Activated gamma-delta T cell treated with Interleukin-2 at 50 U/mL for 16 hours (primary cell): ENCODE measurements around the gene C1QTNF9.
"Not testable (repeated sequence)": the region's sequence is repeated elsewhere in the genome, so short reads cannot be mapped to it uniquely, and the experiment has no call there.

Experiments
- DNase-seq: peaks from one replicate; pipeline ENCODE4 v3.0.0-alpha.2; 2020

C1QTNF9 gene, protein sequence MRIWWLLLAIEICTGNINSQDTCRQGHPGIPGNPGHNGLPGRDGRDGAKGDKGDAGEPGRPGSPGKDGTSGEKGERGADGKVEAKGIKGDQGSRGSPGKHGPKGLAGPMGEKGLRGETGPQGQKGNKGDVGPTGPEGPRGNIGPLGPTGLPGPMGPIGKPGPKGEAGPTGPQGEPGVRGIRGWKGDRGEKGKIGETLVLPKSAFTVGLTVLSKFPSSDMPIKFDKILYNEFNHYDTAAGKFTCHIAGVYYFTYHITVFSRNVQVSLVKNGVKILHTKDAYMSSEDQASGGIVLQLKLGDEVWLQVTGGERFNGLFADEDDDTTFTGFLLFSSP

DNA sequence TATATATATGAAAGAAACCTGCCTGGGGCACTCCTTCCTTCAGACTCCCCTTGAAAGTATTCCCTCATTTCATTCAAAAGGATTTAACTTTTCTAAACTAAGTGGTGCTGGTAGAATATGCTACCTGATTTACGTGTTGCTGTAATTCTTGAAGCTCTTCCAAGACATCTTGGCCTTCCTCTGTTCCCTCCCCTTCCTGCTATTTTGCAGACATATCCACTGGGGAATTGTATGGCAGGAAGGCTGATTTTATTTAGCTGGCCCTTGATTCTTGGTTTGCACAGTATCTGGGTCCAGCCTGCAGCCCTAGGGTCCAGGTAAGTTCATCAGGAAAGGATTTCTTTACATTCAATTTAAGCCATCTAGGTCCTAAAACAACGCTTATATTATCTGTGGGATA, at the start of gene C1QTNF9:
Gene C1QTNF9, plus strand, starts transcription at position 281 of the 400 bp plus-strand sequence. CDS start 6,424 bp downstream, outside the sequence.
- not testable (repeated sequence) for DNase-seq

DNA sequence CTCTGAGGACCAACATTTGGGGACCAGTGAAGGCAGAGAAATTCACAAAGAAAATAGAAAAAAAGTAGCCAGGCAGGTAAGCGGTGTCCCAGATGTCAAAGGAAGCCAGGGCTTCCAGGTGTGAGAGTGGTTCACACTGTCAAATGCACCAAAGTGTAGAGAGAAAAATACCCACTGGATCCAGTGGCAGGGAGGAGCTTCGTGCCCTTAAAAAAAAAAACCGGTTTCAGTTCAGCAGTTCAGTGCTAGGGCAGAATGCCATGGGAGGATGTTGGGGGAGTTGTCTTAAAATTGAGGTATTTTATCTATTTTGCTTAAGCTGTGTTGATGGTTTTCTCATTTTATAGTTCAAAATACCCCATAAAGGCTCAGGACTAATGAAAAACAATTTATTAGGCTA, 47.8 kb upstream of the C1QTNF9 start:
- no peak for DNase-seq

DNA sequence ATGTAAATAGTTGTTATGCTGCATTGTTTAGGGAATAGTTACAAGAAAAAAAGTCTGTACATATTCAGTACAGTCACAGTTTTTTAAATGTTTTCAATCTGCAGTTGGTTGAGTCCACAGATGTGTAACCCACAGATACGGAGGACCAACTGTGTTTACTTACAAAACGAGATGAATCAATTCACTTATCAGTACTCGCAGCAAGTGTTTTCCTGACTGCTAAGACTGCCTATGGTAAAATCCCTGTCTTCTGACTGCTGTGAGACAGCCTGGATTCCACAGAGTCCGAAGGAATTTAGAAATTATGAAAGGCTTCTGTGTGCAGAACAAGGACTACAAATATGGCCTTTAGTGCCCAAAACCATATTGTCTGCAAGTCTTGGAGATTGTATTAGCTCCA, 45.7 kb upstream of the C1QTNF9 start:
- no peak for DNase-seq

DNA sequence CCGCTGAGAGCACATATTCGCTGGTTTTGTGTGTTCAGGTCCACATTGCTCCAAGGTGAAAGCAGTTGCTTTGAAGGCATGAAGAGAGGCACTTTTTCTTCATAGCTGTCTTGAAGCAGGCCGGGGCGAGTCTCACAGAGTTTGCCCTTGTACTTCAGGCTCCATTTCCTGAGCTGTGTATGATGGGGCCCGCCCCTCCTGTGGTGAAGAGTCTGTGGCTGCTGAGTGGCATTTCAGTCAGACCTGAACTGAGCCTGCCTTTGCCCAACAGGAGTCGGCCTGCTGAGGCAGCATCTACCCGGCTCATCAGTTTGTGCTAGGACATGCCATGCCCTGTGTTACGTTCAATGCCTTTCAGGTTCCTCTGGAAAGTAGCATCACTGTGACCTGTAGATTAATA, 44.4 kb upstream of the C1QTNF9 start:
- peak; percentile 84 for DNase-seq

DNA sequence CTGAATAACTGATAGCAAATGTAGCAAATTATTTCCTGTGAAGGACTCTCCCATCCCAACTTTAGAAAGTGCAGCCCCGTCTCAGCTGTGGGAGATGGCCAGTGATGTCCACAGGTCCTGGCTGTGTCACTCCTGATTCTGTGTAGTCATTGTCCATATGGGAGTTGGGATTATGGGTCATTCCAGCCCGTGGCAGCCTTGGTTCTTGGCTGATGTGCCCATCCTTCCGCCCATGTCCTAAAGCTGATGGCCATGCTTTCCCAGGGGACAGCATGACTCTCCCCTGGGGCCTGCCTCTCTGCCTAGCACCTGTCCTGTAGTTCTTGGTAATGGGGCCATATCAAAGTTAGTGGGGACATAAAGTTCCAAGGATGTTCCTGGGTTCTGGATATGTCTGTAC, 43.9 kb upstream of the C1QTNF9 start:
- no peak for DNase-seq

DNA sequence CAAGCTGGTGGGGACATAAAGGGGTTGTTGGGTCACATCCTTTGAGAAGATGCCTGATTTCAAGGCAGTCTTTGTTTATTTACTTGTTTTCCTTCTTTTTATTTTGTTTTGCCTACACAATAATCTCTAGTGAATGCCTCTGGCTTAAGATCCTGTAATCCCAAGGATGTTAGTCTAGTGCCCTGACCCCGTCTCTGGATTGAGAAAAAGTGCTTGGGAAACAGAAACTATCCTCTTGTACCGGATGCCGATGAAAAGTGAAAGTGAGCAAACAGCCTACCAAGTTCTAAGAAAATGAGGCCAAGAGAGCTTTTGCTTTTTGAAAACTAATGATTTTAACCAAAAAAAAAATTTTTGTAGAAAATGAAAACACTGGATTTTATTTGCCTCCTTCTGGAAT, 42.1 kb upstream of the C1QTNF9 start:
- no peak for DNase-seq

DNA sequence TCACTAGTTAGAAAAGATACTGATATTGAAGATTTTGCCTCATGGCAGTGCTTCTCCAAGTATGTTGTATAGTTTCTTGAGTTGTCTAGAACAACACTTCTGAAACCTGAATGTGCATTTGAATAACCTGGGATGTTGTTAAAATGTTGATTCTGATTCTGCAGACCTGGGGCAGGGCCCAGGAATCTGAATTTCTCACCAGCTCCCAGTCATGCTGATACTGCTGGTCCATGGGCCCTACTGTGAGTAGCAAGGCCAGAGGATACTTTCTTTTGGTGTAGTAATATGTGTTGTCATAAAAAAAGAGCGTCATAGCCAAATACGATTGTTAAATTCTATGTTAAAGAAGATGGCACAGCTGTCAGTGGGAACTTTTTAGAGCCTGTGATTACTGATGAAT, 41.6 kb upstream of the C1QTNF9 start:
- no peak for DNase-seq

DNA sequence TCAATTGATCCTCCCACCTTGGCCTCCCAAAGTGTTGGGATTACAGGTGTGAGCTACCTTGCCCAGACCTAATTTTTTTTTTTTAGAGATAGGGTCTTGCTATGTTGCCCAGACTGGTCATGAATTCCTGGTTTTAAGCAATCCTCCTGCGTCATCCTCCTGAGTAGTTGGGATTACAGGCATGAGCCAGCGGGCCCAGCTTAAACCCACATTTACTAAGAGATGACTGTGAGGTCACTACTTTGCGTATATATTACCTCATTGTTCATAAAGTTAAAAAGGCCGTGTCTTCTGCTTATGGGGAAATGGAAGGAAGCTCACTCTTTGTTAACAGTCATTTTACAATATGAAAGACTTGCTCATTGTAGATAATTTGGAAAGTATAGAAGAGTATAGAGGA, 39.6 kb upstream of the C1QTNF9 start:
- no peak for DNase-seq

DNA sequence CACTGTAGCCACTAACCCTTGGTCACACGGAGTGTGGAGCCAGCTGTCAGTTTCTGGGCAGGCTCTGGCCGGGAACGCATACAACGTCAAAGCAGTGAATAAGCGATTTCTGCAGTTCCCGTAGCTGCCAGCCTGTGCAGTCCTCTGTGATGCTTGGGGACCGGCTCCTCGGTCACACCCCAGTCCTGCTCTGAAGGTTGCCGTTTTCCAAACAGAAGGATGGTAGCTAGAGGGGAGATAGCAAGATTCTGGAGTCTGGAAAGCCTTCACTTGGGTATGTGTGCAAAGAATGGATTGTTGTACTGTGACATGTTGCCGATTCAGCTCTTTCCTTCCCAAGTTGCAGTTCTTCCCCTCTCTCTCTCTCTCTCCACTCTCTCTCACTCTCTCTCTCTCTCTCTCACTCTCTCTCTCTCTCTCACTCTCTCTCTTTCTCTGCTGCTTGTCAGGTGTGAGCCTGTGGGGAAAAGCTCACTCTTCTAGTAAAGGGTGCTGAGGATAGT, 38.7 kb upstream of the C1QTNF9 start:
- peak; percentile 46 for DNase-seq

DNA sequence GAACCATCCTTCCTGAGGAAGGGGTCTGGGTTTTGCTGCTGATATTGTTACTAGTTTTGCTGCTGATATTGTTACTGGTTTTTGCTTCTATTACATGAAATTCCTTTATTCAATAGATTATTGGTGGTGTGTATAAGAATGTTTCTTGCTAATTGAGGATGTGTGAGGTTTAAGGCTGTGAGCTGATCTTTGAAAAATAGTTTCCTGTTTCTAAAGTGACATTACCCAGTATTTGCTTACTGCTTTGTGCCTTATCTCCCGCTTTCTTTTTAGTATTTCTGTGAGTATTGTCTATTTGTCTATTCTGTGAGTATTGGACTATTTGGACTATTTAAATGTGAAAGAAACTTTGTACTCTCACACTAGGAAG, 38.2 kb upstream of the C1QTNF9 start:
- DNase-seq, result no peak

DNA sequence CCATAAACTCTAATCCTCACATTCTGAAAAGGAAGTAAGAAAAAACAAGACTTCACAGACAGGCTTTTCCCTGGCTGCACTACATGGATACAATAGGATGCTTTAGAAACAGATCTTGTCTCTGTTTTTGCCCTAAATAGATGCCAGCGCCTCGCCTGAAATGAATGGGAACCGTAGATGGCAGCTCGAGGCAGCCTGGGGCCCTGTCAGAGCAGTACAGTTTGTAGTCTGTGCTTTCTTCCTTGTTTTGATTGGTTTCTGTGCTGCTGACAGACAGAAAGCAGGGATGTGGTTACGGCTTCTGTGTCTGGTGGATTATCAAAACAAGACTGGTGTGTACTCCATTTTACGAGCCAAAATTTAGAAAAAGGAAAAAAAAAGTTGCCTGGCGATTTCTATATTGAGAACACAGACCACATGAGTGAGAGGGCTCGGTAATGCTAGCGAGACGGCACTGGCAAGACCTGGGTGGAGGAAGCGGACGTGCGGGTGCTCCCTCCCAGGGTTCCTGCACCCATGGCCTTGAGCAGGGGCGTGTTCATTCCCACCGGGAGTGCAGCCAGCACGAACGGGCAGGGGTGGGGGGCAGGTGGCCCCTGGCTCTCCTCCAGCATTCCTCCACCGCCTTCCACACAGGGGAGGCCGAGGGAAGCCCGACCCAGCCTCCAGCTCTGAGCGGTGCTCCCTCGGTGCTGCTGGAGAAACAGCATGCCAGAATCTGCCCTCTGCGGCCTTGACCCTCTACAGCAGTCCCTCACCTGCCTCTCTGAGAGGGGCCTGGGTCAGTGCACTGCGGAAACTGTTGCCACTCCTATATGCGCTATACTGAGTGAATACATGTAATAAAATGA, 37.6 kb upstream of the C1QTNF9 start:
- peak; percentile 57 for DNase-seq

DNA sequence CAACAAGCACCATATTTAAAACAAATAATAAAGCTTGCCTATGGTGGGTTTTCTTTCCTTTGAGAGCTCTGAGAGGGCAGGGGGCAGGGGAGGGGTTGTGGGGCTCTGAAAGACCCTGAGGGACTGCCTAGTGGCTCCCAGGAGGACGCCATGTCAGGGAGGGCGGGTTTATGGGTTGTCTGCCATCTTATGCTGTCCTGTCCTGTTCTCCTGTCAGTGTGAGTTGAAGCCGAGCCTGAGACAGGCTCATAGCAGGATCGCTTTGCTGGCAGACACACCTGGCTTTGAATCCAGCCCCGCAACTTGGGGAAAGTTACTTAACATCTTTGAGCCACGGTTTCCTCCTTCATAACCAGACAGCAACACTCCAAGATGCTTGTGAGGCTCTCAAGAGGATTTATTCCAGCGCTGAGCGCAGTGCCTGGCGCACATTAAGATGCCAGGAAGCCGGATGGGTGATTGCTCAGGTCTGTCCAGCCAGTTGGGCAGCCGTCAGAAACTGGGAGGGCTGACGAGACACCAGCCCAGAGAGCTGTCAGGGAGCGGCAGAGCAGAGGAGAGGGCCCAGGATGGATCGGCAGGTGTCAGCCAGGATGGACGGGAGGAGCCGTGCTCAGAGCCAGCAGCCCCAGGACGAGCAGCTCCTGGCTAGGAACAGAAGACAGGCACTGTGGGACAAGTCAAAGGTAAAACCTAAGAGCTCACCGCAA, 36.8 kb upstream of the C1QTNF9 start:
- no peak for DNase-seq

DNA sequence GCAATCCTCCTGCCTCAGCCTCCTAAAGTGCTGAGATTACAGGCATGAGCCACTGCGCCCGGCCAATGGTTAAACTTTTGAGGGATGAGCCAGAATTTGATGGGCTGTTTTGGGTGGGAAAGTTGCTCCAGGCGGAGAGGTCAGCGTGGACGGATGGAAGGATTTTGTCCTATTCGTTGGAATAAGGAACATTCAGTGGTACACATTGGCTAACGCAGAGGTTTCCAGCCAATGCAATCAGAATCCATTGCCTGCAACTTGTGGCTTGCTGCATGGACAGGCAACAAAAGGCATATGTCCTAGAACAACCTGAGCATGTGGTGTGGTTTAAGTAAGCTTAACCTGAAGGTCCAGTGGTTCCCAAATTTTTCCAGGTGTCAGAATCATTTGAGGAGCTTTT, 35.5 kb upstream of the C1QTNF9 start:
- no peak for DNase-seq

DNA sequence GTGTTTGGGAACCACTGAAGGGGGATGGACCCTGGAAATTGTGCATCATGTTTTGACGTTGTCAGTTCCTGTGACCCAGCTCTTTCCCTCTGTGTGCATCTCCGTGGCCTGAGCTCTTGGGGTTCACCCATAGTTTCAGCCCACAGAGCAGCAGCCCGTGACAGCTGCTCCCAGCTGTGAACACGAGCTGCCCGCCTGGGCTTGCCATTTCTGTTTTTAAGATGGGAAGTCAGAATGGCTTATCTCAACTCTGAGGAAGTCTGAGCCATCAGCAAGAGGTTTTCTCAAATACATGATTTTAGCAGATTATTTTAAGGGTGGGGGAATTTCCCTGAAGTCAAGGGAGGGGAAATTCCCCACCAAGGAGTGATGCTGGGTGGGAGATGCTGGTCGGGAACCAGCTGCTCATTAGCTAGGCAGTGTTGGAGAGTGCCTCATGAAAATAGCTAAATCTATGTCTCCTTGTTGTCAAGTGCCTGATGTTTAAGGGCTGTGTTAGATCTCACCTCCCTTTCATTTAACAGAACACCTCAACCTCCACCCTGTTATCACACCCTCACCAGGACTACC, 34.8 kb upstream of the C1QTNF9 start:
- peak; percentile 36 for DNase-seq

DNA sequence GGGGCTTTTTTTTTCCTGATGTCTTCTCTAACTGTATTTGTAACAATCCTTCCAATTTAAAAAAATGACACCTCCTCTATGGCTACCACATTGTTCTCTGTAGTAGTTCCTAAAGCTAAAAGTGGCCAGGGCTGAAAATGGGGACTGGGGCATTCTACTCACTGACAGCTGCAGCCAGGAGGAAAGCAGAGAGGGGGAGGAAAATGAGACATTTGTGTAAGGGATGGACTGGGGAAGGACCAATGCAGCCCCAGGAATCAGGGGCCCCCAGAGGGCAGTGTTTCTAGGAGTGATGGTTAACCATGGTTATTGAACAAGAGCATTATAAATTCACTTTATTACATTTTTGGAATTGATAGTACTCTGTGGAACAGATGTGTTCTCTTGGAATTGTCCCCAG, 34.3 kb upstream of the C1QTNF9 start:
- DNase-seq, result no peak

DNA sequence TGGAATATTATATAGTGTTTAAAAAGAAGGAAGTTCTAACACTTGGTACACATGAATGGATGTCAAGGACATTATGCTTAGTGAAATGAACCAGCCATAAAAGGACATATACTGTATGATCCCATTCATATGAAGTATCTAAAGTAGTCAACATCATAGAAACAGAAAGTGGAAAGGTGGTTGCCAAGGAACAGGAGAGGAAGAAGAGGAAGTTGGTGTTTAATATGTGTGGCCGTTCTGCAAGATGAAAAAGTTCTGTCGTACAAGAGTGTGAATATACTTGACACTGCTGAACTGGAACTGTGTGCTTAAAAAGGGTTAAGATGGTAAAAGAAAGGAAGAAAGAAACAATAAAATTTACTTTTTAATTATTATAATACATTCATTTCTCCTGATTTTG, 33.1 kb upstream of the C1QTNF9 start:
- no peak for DNase-seq

DNA sequence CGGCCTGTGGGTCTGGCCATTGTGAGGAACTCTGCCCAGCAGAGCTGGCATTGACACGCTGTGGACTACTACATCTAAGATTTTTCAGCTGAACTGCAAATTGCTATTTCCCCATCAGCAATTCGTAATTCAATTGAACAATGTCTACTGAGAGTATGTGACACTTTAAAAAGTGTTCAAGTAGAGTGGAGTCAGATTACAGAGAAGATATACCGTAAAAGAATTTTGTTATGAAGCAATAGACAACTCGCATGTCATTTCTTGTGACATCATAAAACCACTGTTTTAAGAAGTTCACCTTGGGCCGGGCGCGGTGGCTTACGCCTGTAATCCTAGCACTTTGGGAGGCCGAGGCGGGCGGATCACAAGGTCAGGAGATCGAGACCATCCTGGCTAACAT, 32.5 kb upstream of the C1QTNF9 start:
- no peak for DNase-seq

DNA sequence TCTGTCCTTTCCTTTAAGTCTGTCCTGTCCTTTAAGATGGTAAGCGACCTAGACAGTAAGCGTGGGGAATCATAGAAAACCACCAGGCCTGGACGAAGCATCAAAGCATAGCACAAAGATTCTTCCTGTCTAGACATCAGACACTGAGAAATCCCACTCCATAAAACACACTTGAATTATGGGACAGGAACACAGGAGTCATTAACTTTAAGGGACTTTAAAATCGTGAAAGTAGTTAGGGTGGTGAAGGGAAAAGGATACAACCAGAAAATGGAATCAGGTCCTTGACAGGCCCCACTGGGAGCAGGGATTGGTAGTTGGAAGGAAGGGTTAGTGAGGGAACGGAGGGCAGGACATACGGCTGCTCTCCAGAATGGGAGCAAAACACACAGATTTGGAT, 31.6 kb upstream of the C1QTNF9 start:
- no peak for DNase-seq

DNA sequence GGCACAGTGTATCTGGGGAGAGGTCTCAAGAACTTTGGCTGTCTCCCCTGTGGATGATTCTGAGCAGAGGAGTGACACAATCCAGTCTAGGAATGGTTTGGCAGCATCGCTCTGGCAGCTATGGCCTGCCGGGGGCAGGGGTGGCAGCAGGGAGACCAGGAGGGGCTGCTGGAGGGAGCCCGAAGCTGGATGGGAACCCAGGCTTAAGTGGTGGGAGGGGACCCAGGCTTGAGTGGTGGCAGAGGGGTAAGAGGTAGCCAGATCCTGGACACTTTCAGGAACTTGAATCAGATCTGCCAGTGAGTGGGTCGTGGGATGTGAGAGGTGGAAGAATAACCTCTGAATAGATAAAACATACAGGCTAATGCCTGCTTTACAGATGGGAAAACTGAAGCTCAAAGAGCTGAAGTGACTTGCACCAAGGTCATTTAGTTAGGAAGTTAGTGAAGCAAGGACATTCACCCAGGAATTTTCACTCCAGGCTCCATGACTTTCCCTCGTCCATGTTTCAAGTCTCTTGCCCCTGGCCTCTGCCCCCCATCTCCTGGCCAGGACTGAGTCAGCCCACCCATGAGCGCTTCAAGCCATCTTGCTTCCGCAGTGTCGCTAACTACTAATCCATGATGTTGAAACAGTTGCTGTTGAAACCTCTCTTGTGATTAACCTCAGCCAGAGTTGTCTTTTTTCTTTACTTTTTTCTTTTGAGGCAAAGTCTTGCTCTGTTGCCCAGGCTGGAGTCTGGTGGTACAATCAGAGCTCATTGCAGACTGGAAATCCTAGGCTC, 29.9 kb upstream of the C1QTNF9 start:
- no peak for DNase-seq

DNA sequence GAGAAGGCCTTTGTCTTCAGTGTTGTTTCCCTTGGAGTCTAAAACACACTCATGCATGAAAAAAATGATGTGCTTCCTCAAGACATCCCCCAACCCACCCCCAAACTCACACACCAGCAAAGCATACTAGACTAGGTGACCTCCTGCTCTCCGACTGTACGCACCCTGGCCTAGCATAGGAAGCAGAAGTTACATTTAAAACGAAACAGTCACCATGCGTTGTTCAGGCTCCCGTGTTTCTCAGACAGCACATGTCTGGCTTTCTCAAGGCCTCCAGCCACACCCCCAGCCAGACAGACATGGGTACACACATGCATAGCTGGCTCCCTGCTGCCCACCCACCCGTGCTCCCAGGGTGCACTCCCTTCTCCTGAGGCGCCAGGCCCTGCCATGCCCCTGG, 28.7 kb upstream of the C1QTNF9 start:
- no peak for DNase-seq

DNA sequence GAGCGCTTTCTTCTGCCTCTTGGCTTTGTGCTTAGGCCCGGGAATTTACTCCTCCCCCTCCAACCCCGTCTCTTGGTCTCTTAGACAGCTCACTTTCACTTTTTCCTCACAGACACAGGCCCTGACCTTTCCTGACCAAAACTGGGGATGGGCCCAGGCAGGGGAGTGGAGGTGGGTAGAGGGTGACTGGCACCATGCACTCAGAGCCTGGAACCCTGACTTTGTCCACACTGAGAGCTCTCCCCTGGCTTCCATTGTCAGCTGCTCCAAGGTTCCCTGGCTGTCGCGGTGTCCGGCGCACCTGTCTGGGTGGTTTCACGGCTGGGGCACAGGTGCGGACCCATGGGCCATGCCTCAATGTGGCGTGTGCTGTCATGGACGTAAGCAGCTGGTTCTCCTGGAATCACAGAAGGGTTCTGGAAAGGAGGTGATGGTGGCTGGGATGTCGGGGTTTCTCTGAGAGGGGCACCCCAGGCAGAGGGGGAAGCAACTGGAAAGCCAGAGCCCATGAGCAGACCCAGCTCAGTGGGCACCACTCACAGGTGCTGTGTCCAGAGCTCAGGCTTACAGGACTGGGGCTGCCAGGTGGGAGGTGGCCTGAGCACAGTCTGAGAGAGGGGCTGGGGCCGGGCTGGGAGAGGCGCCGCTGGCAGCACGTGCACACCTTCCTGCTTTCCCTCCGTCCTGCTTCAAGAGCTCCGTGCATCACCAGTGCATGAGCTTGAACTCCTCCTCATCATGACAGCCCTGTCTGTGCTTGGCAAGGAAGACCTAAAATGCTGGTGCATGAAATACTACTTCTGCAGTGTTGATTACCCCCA, 28.0 kb upstream of the C1QTNF9 start:
- no peak for DNase-seq
